ENCODE measurements around the gene IPPK.
"Not testable (repeated sequence)": the region's sequence is repeated elsewhere in the genome, so short reads cannot be mapped to it uniquely, and the experiment has no call there.

IPPK gene

DNA sequence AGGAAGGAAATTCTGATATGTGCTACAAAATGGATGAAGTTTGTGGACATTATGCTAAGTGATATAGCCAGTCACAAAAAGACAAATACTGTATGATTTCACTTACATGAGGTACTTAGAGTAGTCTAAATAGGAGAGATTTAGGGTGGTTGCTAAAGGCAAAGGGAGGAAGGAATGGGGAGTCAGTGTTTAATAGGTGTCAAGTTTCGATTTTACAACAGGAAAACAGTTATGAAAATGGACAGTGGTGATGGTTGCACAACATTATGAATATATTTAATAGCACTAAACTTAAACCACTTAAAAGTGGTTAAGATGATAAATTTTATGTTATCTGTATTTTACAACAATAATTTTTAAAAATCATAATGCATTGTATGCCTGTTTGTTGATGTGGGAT is 93.8 kb downstream of the IPPK start:
- in situ Hi-C loops (cut with MboI; ENCODE audit: low pct_unique_long_range_greater_than_20kb, low sequenced_read_pairs, unreplicated experiment): no loop called here
- DNase-seq (ENCODE audit: low spot score): no peak
- no peak for TF ChIP-seq CTCF (IDR thresholded peaks at IDR 0.05; ENCODE audit: extremely low read depth, insufficient read depth, missing control alignments)

DNA sequence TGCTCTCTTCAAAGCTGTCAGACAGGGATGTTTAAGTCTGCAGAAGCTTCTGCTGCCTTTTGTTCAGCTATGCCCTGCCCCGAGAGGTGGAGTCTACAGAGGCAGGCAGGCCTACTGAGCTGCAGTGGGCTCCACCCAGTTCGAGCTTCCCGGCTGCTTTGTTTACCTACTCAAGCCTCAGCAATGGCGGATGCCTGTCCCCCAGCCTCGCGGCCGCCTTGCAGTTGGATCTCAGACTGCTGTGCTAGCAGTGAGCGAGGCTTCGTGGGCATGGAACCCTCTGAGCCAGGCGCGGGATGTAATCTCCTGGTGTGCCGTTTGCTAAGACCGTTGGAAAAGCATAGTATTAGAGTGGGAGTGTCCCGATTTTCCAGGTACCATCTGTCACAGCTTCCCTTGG is 96.3 kb downstream of the IPPK start:
- DNase-seq (ENCODE audit: low spot score); in situ Hi-C loops (cut with MboI; ENCODE audit: low pct_unique_long_range_greater_than_20kb, low sequenced_read_pairs, unreplicated experiment): not testable (repeated sequence)

DNA sequence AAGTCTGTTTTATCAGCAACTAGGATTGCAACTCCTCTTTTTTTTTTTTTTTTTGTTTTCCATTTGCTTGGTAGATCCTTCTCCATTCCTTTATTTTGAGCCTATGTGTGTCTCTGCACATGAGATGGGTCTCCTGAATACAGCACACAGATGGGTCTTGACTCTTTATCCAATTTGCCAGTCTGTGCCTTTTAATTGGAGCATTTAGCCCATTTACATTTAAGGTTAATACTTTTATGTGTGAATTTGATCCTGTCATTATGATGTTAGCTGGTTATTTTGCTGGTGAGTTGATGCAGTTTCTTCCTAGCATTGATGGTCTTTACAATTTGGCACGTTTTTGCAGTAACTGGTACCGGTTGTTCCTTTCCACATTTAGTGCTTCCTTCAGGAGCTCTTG is 98.1 kb downstream of the IPPK start:
- in situ Hi-C loops (cut with MboI; ENCODE audit: low pct_unique_long_range_greater_than_20kb, low sequenced_read_pairs, unreplicated experiment): not testable (repeated sequence)

DNA sequence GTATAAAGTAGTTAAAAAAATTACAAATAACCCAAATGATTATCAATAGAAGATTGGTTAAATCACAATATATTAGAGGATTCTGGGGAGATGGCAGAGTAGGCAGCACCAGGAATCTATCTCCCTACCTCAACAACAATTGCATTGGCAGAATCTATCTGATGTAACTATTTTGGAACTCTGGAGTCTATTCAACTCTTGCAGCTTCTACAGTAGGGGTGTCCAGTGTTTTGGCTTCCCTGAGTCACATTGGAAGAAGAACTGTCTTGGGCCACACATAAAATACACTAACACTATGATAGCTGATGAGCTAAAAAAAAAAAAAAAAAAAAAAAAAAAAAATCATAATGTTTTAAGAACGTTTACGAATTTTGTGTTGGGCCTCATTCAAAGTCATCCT is 104.9 kb downstream of the IPPK start:
- no peak for TF ChIP-seq CTCF (IDR thresholded peaks at IDR 0.05; ENCODE audit: extremely low read depth, insufficient read depth, missing control alignments)
- no peak for DNase-seq (ENCODE audit: low spot score)
- in situ Hi-C loops (cut with MboI; ENCODE audit: low pct_unique_long_range_greater_than_20kb, low sequenced_read_pairs, unreplicated experiment): no loop called here

More for the DNA sequence above, 98.1 kb downstream of the IPPK start:
- not testable (repeated sequence) for DNase-seq (ENCODE audit: low spot score)

GRCh38 chr9:92564504-92564903 is 105.4 kb downstream of the IPPK start:
- no peak for DNase-seq (ENCODE audit: low spot score)
- TF ChIP-seq CTCF (IDR thresholded peaks at IDR 0.05; ENCODE audit: extremely low read depth, insufficient read depth, missing control alignments): no peak
- in situ Hi-C loops (cut with MboI; ENCODE audit: low pct_unique_long_range_greater_than_20kb, low sequenced_read_pairs, unreplicated experiment): no loop called here

Measured in GM13977 (cell line).